Suprapubic skin (tissue), 3 donors: ENCODE data around the gene GRM5.

Experiments
- CTCF ChIP-seq, 2 donors: fragments of 200-600 bp in 1 of 2; fragments of 450-650 bp in 1 of 2; sonication (generic) in 1 of 2; IDR thresholded peaks; one replicate each; pipeline ENCODE4 v1.5.1; 2016 to 2019; ENCODE audit warnings: antibody characterized with exemption in 2 of 2, mild to moderate bottlenecking in 1 of 2, moderate library complexity in 1 of 2
- POLR2A ChIP-seq, 2 donors: fragments of 450-650 bp; IDR thresholded peaks; one replicate each; pipeline ENCODE4 v1.6.1; 2017; ENCODE audit warnings: antibody characterized with exemption in 2 of 2, mild to moderate bottlenecking in 2 of 2, moderate library complexity in 2 of 2

DNA sequence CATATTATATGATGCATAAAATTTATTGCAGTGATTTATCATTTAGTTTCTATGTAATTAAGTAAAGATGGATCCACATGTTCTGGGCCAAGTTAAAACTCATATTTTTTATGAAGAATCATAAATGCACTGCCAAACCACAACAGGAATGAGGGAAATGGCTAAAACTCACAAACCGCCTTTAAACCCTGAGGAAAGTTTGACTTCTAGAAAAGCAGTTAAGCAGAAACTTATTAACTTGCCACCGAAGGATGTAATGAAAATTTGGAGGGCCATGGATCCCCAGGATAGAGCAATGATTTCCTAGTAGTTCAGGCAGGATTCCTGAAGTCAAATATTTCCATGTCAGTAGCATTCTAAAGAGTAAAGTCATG is 510.0 kb downstream of the GRM5 start:
- TF ChIP-seq CTCF (IDR thresholded peaks at IDR 0.05) (no peak), POLR2A (IDR thresholded peaks at IDR 0.05) (no peak)
